OCI-LY7 (cell line): ENCODE data around the gene SGMS1.

Source experiments
- CTCF ChIP-seq: fragments of 200-600 bp; sonication (generic); conservative IDR thresholded peaks from 2 replicates; pipeline ENCODE4 v1.5.1; 2014; ENCODE audit warnings: mild to moderate bottlenecking, antibody characterized with exemption, low read length, moderate library complexity, mixed read lengths
- EZH2phosphoT487 ChIP-seq: fragments of 200-600 bp; sonication (generic); IDR thresholded peaks from 2 replicates; pipeline ENCODE4 v1.6.1; 2018; ENCODE audit warnings: low read depth, borderline replicate concordance, mild to moderate bottlenecking, mixed run types, antibody characterized with exemption, low read length, moderate library complexity, mixed read lengths

GRCh38 chr10:50472914-50473313, 150.8 kb downstream of the SGMS1 start:
- no peak for TF ChIP-seq CTCF
- TF ChIP-seq EZH2phosphoT487: no peak
